NB4 (cell line): ENCODE results near the gene OR7C1.

Experiments
- MAX ChIP-seq: IDR thresholded peaks from 2 replicates; pipeline ENCODE4 v1.6.1; 2011; ENCODE audit warnings: low read depth, low read length
- MYC ChIP-seq: IDR thresholded peaks from 2 replicates; pipeline ENCODE4 v1.6.1; 2011; ENCODE audit warnings: low read depth, low read length
- POLR2A ChIP-seq: IDR thresholded peaks from 2 replicates; pipeline ENCODE4 v1.6.1; 2011; ENCODE audit warnings: mild to moderate bottlenecking; ENCODE audit not compliant: insufficient read length; ENCODE audit errors: extremely low read depth
- TF ChIP-seq, protein P1 (sequence below): IDR thresholded peaks from one replicate; pipeline ENCODE4 v1.5.1; 2012; ENCODE audit warnings: low read depth, low read length

DNA sequence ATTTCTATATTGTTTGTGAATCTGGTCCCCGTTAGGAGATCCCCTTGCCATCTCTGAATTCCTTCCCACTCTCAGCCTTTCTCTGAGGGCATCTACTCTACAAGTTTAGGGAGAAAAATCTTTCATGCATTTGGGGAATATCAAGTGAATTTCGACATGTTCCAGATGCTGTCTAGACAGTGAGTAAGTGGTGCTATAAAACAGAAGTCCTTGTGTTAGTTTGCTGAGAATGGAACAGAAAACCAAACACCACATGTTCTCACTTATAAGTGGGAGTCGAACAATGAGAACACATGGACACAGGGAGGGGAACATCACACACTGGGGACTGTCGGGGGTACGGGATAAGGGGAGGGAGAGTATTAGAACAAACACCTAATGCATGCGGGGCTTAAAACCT is 8.6 kb upstream of the OR7C1 start:
- no peak for TF ChIP-seq MAX
- TF ChIP-seq, protein P1, sequence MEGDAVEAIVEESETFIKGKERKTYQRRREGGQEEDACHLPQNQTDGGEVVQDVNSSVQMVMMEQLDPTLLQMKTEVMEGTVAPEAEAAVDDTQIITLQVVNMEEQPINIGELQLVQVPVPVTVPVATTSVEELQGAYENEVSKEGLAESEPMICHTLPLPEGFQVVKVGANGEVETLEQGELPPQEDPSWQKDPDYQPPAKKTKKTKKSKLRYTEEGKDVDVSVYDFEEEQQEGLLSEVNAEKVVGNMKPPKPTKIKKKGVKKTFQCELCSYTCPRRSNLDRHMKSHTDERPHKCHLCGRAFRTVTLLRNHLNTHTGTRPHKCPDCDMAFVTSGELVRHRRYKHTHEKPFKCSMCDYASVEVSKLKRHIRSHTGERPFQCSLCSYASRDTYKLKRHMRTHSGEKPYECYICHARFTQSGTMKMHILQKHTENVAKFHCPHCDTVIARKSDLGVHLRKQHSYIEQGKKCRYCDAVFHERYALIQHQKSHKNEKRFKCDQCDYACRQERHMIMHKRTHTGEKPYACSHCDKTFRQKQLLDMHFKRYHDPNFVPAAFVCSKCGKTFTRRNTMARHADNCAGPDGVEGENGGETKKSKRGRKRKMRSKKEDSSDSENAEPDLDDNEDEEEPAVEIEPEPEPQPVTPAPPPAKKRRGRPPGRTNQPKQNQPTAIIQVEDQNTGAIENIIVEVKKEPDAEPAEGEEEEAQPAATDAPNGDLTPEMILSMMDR: no peak
- no peak for TF ChIP-seq POLR2A
- TF ChIP-seq MYC: no peak
